ENCODE results near the gene H6PD.

DNA sequence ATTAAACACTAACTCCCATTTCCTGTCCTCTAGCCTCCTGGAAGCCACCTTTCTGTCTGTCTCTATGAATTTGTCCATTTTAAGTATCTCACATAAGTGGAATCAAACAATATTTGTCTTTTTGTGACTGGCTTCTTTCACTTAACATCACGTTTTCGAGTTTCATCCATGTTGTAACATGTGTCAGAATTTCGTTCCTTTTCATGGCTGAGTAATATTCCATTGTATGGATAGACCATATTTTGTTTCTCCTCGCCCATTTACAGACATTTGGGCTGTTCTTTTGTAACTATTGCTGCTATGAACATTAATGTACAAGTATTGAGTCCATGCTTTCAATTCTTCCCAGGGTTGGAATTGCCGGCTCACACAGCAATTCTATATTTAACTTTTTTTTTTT lies 15.7 kb upstream of the H6PD start:
- no peak for TF ChIP-seq EZH2phosphoT487 (conservative IDR thresholded peaks at IDR 0.05; ENCODE audit: low read length)
- TF ChIP-seq, protein P1, sequence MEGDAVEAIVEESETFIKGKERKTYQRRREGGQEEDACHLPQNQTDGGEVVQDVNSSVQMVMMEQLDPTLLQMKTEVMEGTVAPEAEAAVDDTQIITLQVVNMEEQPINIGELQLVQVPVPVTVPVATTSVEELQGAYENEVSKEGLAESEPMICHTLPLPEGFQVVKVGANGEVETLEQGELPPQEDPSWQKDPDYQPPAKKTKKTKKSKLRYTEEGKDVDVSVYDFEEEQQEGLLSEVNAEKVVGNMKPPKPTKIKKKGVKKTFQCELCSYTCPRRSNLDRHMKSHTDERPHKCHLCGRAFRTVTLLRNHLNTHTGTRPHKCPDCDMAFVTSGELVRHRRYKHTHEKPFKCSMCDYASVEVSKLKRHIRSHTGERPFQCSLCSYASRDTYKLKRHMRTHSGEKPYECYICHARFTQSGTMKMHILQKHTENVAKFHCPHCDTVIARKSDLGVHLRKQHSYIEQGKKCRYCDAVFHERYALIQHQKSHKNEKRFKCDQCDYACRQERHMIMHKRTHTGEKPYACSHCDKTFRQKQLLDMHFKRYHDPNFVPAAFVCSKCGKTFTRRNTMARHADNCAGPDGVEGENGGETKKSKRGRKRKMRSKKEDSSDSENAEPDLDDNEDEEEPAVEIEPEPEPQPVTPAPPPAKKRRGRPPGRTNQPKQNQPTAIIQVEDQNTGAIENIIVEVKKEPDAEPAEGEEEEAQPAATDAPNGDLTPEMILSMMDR (IDR thresholded peaks at IDR 0.05; ENCODE audit: insufficient read depth, low read length, poor library complexity, severe bottlenecking) = no peak
